Measurements from ENCODE around the gene RPL22.
A peak's percentile ranks its signal among the peaks of the same experiment; 100 is the strongest.

Gene RPL22

GRCh38 chr1:6151291-6151822 lies 48.0 kb downstream of the RPL22 start:
- DNase-seq (ENCODE audit: low spot score): no peak

GRCh38 chr1:6150006-6150938 lies 49.1 kb downstream of the RPL22 start:
- DNase-seq (ENCODE audit: low spot score): no peak

GRCh38 chr1:6149597-6149996 lies 49.8 kb downstream of the RPL22 start:
- no peak for DNase-seq (ENCODE audit: low spot score)

- DNase-seq (ENCODE audit: low spot score): peak; percentile 56
These were observed 50.7 kb downstream of the RPL22 start for GRCh38 chr1:6148497-6149241.

- no peak for DNase-seq (ENCODE audit: low spot score)
These were observed 53.5 kb downstream of the RPL22 start for GRCh38 chr1:6145864-6146410.

- DNase-seq (ENCODE audit: low spot score): no peak
These were observed 54.0 kb downstream of the RPL22 start for GRCh38 chr1:6145396-6145750.

- no peak for DNase-seq (ENCODE audit: low spot score)
These were observed 54.6 kb downstream of the RPL22 start for GRCh38 chr1:6144647-6145395.

GRCh38 chr1:6144175-6144574 lies 55.2 kb downstream of the RPL22 start:
- no peak for DNase-seq (ENCODE audit: low spot score)

- no peak for DNase-seq (ENCODE audit: low spot score)
These were observed 56.0 kb downstream of the RPL22 start for GRCh38 chr1:6143395-6143794.

- DNase-seq (ENCODE audit: low spot score): no peak
These were observed 56.7 kb downstream of the RPL22 start for GRCh38 chr1:6142734-6143133.

GRCh38 chr1:6142036-6142621 lies 57.3 kb downstream of the RPL22 start:
- DNase-seq (ENCODE audit: low spot score): no peak

- DNase-seq (ENCODE audit: low spot score): peak; percentile 19
These were observed 57.8 kb downstream of the RPL22 start for GRCh38 chr1:6141592-6141991.

GRCh38 chr1:6140413-6140812 lies 59.0 kb downstream of the RPL22 start:
- no peak for DNase-seq (ENCODE audit: low spot score)

GRCh38 chr1:6137758-6138157 lies 61.6 kb downstream of the RPL22 start:
- DNase-seq (ENCODE audit: low spot score): no peak

- no peak for DNase-seq (ENCODE audit: low spot score)
These were observed 62.7 kb downstream of the RPL22 start for GRCh38 chr1:6136516-6137220.
